Activated T-cell treated with anti-CD3 and anti-CD28 coated beads for 4 hours (primary cell): ENCODE measurements around the gene POFUT2.
"Not testable (repeated sequence)": the region's sequence is repeated elsewhere in the genome, so short reads cannot be mapped to it uniquely, and the experiment has no call there.

ENCODE experiments used
- DNase-seq: peaks from one replicate; pipeline ENCODE4 v3.0.0-alpha.2; 2020

The POFUT2 gene

DNA sequence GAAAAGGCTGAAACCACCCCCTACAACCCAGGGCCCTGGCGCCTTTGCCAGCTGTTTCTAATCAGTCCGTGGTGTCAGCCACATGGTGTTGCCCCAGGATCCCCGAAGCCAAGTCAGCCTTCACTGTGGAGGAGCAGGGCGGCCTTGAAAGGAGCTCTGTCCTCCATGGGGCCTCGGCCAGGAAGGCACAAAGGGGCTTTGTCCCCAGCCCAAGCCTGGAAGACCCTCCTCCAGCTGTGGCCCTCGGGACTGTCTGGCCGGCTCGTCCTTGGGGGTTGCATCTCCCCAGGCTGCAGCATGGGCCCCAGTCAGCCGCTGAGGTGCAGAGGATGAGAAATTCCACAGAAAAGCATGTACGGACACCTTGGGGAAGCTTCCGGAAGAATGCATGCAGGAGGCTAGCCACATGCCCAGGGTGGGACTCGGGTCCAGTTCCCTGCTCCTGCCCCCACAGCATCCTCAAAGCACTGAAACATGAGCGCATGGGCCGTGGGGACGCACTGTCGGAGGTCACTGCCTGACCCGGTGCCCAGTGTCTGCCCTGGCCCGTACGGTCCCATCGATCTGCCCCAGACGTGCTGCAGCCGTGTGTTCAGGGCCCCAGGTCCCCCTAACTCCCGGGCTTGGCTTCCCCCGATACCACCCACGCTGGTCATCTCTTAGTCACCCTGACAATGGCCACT lies 38.6 kb upstream of the POFUT2 start:
- DNase-seq: no peak

DNA sequence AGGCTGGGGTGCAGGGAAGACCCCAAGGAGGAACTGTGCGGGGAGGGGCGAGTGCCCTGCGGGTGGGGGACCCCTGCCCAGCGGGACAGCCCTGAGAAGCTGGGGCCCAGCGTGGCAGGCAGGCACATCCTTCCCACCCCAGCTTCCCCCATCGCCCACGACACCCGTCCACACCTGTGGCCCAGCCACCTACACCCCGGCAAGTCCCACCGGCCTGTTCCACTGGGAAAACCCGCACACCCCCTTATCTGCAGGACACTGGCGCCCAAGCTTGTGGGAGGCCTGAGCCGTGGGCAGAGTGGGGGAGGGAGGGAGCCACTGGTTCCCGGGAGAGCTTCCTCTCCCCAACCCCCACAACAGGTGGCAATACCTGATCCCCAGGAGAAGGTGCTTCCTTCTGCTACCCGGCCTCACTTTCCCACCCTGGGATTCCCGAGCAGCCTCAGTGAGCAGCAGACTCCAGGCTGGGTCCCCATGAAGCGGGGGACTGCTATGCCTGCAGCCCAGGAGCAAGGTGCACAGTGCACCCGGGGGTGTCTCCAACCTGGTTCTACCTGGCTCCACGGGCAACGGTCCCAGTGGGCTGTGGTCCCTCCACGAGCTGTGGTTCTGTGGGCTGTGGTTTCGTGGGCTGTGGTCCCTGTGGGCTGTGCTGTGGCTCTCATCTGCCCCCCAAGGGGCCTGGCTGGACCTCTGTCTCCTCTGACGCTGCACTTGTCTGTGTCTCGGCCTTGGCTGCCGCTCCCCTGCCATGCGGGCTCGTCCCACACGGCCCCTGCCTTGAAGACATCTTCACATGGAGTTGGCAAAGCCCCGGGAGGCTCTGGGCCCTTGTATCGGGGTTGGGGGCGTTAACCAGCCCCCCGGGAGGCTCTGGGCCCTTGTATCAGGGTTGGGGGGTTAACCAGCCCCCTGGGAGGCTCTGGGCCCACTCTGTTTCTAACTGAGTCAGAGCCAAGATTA lies 37.8 kb upstream of the POFUT2 start:
- DNase-seq: no peak

DNA sequence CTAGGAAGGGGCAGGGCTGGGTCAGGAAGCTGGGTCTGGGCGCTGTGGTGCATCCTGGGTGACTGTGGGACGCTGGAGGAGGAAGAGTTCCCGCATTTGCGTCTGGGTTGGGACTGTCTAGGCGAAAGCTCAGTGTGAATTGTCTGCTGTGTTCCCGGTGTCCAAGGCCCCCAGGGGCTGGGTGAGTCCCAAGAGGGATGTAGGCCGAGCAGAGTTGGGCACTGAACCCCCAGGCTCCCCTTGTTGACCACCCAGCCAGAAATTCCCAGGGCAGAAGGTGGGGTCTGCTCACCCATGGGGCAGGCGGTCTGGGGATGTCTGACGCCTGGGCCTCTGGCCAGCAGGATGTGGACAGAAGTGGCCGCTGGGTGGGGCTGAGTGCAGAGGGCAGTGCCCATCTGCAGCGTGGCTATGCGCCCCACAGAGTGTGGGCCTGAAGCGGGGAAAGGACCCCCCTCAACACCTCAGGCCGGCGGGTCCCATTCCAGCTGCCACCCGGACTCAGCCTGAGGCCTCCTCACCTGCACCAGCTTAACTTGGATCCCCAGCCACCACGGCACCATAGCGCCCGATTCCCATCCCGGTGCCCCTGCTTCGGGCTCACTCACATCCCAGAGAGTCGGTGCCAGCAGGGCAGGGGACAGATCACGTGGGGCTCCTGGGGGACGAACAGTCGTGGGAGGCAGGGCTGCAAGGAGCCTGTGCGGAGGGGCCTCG lies 37.0 kb upstream of the POFUT2 start:
- no peak for DNase-seq

DNA sequence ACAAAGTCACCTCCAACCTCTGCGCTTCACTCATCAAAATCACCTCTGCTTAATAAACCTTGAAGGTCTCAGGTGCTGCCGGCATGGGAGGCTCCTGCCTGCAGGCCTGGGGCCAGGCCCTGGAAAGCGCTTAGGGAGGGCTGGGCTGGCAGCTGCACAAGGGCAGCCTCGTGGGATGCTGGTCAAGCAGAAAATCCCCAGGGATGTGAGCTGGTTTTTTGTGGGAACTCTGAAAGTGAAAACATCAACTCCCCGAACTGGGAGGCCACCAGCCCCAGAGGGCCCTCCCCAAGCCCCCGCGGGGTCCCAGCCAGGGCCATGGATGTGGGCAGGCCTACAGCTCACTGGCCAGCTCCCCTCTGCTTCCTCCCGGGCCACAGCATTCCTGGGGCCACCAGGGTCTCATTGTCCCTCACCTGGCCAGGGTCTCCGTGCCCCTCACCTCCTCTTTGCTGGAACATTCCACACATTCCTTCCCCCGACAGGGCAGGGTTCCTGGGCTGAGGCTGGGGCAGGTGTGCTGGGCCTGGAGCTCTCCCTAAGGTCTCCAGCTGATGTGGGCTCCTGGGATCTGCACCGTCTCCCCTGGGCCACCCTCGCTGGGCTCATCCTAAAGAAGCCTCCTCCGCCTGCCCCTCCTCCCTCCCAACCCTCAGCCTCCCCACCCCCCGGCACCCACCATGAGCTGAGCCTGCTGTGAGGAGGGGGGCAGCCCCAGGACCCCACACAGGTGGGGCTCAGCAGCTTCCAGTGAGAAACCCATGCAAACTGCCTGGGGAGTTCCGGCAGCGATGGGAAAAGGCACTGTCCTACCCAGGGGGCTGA lies 36.0 kb upstream of the POFUT2 start:
- no peak for DNase-seq

DNA sequence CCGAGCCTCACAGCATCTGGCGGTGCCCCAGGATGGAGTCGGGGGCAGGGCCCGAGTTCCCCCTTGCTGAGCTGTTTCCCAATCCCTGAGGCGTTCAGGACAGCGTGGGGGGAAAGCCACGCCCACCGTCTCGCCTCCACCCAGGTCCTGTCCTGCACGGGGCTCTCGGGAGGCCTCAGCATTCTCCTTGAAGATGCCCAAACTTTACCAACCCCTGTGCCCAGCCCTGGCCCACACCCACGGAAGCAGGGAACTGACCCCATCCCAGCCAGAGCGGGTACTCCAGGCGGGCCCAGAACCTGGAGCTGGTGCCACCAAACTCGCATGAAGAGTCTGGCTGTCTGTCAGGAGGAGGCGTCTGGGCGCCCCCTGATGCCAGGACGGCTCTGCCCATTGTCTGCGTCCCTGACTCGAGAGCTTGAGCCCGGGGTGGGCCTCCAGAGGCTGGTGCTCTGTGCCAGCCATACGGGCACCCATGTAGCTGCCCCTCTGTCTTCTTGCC lies 35.3 kb upstream of the POFUT2 start:
- no peak for DNase-seq

DNA sequence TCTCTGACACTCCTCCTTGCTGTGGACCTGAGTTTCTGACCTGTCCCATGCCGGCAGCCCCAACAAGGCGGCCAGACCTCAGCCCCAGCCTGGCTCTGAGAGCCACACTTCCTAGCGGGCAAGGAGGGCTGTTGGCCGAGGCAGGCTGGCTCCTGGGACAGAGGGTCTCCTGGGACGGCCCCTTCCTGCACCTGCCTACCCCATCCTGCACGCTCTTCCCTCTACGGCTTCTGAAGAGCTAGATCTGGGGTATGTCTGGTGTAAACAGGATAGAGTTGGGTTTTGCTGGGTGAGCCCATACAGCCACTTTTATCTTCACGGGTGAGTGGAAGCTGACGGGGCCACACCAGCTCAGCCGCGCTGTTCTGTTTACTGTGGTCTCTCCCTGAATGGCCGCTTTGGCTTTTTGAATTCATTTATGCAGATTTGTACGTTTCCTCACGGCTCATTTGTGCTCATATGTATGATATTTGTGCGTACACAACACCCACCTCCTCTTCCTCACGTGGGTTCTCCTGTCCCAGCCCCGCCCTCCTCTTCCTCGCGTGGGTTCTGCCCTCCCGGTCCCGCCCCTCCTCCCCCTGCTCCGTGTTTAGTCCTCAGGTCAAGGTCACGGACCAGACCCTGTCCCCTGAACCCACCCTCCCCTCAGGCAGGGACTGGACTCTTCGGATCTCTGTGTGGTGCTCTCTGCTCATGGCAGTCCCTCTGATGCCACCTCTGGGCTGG lies 34.7 kb upstream of the POFUT2 start:
- DNase-seq: no peak

DNA sequence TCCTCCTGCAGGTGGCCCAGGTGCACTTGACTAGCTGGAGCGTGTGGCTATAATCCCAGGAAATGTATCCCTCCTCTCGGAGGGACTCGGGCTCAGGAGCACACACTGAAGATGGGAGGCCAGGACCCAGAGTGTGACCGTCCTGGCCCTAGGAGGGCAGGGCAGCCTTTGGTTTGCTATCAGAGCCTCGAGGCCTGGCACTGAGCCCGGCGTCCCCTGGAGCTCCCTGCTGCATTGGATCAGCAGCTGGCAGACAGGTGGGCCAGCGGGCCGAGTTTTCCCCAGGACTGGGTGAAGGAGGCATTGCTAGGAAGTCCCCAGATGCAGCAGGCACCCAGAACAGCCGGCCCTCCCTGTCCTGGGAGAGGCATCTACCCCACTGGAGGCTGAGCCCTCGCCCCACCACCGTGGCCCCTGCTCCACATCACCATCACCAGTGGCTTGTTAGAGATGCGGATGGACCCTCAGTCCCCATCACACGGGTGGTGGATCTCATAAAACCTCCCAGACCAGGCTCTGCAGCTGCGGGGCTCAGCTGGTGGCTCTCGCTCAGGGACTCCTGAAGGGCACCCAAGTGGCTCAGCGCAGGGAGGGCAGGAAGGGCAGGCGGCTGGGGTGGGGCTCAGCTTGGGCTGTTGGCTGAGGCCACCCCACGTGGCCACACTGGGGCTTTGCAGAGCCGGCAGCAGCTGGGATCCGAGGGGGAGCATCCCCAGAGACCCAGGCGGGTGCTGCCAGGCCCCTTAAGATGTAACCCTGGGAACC lies 32.7 kb upstream of the POFUT2 start:
- DNase-seq: no peak

DNA sequence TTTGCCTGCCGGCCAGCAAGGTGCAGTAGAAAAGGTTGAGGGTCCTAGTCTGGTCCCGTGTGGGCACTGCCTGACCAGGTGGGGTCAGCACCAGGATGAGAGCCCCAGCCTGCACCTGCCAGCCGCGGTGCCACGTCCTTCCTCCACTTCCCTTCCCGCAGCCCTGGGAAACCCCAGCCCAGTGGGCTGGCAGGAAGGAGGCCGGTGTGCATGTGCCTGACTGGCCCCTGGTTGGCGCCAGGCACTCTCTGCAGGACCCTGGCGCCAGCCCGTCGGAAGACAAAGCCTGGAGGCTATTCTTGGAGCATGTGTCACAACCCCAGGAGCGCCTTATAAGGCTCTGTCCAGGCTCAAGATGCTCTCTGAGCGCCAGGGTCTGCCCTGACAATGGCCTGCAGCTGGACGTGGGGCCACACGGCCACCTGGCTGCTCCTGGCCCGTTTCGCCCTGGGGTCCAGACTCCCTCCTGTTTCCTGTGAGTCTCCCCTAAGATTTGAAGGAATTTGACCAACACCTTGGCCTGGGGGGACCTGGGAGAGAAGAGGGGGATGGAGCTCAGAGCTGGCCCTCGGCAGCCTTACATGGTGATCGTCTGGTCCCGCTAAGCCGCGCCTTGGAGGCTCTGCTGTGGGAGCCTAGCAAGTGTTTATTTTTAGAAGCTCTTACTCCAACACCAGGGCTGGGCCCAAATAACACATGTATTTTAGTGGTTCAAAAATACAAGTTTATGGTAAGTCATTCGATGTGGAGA lies 31.9 kb upstream of the POFUT2 start:
- DNase-seq: no peak

DNA sequence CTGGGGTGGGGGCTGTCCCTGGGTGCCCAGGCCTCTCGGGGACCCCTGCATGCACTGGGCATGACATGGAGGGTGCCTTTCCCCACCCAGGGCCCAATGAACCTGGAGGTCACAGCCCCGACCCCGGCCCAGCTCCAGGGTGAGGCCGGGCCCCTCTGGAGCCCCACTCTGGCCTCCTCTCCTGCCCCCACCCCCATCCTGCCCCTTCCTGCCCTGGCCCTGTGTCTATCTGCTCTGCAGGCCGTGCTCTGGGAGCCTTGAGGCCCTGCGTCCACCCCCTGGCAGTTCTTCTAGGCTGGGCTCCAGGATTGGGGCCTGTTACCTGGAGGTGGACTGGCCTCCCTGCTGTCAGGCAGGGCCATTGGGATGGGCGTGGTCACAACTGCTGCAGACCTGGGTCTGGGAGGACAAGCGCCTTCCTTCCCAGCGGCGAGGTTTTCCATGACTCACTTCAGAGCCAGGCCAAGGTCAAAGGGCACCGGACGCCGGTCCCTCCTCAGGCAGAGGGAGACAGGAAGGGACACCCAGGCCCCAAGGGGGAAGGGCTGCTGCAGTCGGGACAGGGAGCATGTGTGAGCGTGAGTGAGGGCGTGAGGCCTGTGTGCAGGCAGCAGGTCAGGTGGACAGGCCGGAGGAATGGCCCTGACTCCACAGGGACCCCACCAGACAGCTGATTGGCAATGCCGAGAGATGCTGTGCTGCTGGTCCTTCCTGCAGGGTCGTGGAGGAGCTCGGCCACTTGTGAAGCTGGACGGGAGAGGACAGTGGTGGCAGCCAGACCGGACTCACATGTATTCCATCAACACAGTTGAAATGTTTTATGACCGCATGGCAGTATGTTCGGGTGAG lies 31.1 kb upstream of the POFUT2 start:
- no peak for DNase-seq

DNA sequence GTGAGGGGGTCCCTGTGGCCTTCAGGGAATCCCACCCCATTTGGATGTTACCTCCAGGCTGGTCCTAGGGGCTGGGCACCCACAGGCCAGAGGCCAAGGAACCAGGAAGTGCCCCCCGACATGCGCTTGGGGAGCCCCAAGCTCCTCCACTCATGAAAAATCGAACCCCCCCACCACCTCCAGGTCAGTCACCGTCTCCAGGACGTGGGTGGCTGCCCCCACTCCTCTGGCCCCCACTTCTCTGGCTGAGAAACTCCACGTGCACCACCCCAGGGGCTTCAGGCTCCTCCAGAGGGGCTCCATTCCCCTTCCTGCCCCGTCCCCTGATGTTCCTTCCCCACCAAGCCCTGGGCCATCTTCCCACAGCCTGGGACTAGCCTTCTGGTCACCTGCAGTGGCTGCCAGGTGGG lies 30.5 kb upstream of the POFUT2 start:
- no peak for DNase-seq

DNA sequence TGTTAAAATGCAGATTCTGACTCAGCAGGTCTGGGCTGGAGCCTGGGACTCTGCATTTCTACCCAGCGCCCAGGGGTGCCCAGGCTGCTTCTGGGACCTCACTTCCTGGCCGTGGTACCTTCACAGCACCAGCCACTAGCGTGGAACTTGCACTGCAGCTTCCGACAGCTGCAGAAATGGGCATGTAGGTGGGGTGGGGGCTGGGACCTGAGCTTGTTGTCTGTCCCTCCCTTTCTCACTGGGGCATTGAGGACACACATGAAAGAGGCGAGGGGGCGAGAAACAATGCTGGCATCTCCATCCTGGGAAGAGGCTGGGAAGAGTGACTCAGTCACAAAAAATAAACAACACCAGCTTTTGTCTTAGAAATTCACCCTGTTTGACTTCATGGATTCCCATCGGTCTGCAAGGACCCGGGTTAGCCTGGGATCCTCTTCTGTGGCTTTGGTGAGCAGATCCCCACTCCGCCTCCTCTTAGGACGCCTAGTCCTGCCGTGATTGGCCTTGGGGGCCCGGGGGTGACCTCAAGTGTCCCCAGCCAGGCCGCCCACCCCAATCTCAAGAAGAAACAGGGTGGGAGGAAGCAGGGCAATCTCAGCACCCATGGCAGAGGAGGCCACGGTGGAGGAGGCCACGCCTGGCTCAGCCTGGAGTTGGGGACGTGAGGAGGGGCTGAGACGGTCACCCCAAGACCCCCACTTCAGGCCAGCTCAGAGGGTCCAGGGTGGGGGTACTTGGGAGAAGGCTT lies 29.9 kb upstream of the POFUT2 start:
- DNase-seq: no peak

DNA sequence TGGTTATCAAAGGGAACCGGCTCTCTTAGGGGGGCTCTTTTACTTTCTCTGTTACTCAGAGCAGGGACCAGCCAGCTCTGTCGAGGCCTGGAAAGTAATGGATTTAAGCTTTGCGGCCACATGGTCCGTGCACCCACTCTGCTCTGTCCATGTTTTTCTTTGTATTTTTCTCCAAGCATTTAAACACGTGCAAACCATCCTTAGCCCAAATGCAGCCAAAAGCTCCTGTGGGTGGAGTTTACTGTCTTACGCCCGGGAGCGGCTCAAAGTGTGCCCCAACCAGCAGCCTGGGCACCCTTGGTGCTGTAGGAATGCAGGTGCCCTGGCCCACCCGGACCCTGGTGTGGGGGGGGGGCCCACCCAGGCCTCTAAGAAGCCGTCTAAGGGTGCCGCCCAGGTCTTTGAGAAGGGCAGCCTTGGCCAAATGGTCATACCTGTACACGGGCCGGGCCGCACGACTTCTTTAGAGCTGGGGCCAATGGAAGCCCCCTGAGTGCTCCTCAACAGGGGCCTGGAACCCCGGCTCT lies 29.2 kb upstream of the POFUT2 start:
- no peak for DNase-seq

DNA sequence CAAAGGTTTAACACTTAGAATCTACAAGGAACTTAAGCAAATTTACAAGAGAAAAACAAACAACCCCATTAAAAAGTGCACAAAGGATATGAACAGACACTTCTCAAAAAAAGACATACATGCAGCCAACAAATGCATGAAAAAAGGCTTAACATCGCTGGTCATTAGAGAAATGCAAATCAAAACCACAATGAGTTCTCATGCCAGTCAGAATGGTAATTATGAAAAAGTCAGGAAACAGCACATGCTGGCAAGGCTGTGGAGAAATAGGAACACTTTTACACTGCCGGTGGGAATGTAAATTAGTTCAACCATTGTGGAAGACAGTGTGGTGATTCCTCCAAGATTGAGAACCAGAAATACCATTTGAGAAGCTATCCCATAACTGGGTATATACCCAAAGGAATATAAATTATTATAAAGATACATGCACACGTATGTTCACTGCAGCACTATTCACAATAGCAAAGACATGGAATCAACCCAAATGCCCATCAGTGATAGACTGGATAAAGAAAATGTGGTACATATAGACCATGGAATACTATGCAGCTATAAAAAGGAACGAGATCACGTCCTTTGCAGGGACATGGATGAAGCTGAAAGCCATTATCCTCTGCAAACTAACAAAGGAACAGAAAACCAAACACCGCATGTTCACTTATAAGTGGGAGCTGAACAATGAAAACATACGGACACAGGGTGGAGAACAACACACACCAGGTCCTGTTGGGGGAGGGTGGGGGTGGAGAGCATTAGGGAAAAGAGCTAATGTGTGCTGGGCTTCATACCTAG lies 28.2 kb upstream of the POFUT2 start:
- not testable (repeated sequence) for DNase-seq

DNA sequence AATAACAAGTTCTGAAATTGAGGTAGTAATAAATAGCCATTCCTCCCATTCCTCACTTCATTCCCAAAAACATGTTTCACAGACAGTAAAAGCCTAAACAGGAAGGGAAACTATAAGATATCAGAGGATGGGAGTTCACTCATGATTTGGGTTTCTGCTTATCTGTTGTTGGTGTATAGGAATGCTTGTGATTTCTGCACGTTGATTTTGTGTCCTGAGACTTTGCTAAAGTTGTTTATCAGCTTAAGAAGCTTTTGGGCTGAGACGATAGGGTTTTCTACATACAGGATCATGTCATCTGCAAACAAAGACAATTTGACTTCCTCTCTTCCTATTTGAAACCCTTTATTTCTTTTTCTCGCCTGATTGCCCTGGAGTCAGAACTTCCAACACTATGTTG lies 26.0 kb upstream of the POFUT2 start:
- no peak for DNase-seq

DNA sequence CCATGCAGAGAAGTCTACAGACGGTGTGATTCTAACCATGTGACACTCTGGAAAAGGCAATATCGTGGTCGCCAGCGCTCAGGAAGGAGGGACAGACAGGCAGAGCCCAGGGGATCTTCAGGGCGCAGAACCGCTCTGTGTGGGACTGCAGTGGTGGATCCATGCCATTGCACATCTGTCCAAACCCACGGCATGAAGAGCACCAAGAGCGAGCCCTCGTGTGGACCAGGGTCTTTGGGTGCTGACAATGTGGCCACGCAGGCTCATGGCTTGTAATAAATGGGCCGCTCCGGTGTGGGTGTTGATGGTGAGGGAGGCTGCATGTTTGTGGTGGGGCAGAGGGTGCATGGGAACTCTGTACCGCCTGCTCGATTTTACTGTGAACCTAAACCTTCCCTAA lies 25.3 kb upstream of the POFUT2 start:
- no peak for DNase-seq

DNA sequence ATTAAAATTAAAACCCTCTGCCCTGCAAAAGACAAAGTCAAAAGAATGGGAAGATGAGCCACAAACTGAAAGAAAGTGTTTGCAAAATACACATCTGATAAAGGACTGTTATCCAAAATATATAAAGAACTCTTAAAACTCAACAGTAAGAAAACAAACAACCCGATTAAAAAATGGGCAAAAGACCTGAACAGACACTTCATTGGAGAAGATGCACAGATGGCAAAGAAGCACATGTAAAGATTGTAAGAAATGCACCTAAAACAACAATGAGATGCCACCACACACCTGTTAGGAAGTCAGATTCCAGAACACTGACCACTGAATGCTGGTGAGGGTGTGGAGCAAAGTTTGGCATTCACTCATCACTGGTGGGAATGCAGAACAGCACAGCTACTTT lies 24.6 kb upstream of the POFUT2 start:
- no peak for DNase-seq

DNA sequence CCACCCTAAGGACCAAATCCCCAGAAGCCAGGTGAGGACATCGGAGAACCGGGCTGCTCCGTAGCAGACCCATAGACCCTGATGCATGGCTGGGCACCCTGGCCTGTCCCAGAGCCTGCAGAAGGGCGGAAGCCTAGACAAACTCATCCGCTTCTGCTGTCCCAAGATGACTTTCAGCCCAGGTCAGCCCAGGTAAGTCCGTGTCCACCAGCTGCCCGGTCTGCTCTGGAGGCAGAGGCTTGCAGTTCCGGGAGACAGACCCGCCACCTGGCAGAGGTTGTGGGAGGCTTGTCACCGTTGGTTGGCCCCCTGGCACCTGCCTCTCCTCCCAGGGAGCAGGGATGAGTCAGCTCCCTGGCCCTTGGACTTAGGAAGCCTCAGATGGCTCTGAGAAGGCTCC lies 22.8 kb upstream of the POFUT2 start:
- no peak for DNase-seq
